Smooth muscle cell (in vitro differentiated cells): ENCODE results near the gene TRIO. TPM values are rescaled to one million over a fixed set of nuclear protein-coding genes. Genes with fewer than 3 reads are reported as not detected.

Experiments
- DNase-seq: peaks from one replicate; lab custom pipeline; 2025; ENCODE audit not compliant: unreplicated experiment; lab: John Stamatoyannopoulos, UW
- H2AFZ ChIP-seq: fragments of 200-600 bp; sonication (generic); 2 replicates; pipeline ENCODE4 v1.6.0; 2016; ENCODE audit warnings: antibody characterized with exemption, low read depth, mild to moderate bottlenecking
- H3F3A ChIP-seq: fragments of 200-600 bp; sonication (generic); 2 replicates; pipeline ENCODE4 v1.6.0; 2017; ENCODE audit warnings: antibody characterized with exemption, low read depth
- H3K27ac ChIP-seq: fragments of 200-600 bp; sonication (generic); 2 replicates; pipeline ENCODE4 v1.5.1; 2016; ENCODE audit warnings: low read depth, mild to moderate bottlenecking
- H3K27me3 ChIP-seq: fragments of 200-600 bp; sonication (generic); 2 replicates; pipeline ENCODE4 v1.6.1; 2016; ENCODE audit warnings: low read depth, mild to moderate bottlenecking
- H3K36me3 ChIP-seq: fragments of 200-600 bp; sonication (generic); 2 replicates; pipeline ENCODE4 v1.5.1; 2016; ENCODE audit warnings: low read depth
- H3K4me1 ChIP-seq: fragments of 200-600 bp; sonication (generic); 2 replicates; pipeline ENCODE4 v1.5.1; 2016; ENCODE audit warnings: low read depth
- H3K4me2 ChIP-seq: fragments of 200-600 bp; sonication (generic); 2 replicates; pipeline ENCODE4 v1.6.0; 2016; ENCODE audit warnings: mild to moderate bottlenecking
- H3K4me3 ChIP-seq: fragments of 200-600 bp; sonication (generic); 2 replicates; pipeline ENCODE4 v1.5.1; 2016; ENCODE audit warnings: mild to moderate bottlenecking
- H3K79me2 ChIP-seq: fragments of 200-600 bp; sonication (generic); 2 replicates; pipeline ENCODE4 v1.6.0; 2016; ENCODE audit warnings: low read depth, mild to moderate bottlenecking
- H3K9ac ChIP-seq: fragments of 200-600 bp; sonication (generic); 2 replicates; pipeline ENCODE4 v1.6.0; 2016; ENCODE audit warnings: low read depth
- H3K9me3 ChIP-seq: fragments of 200-600 bp; sonication (generic); replicated peaks from 2 replicates; pipeline ENCODE4 v1.5.1; 2016; ENCODE audit warnings: low read depth
- H4K20me1 ChIP-seq: fragments of 200-600 bp; sonication (generic); 2 replicates; pipeline ENCODE4 v1.6.0; 2016; ENCODE audit warnings: low read depth
- WGBS: methylation state at CpG from one replicate; pipeline ENCODE4 v1.1.7; 2016; ENCODE audit warnings: low lambda C conversion rate; 5-methylcytosine and 5-hydroxymethylcytosine counted together
- polyA plus RNA-seq: library from polyadenylated mRNA; unstranded; fragments of >200 nt; fragmentation: Nextera tagmentation; extraction: Ambion mirVana; gene quantifications from 2 replicates; pipeline ENCODE4 v1.2.1, GENCODE V29; 2016
- total RNA-seq: library from RNA; depleted of rRNA; stranded (reverse); fragments of >200 nt; gene quantifications from 2 replicates; pipeline ENCODE4 v1.2.3, GENCODE V29; 2014
- TF ChIP-seq, protein P1 (sequence below): fragments of 200-600 bp; sonication (generic); IDR thresholded peaks from 2 replicates; pipeline ENCODE4 v1.5.1; 2017; ENCODE audit warnings: borderline replicate concordance, mild to moderate bottlenecking, antibody characterized with exemption; ENCODE audit not compliant: insufficient read depth, poor library complexity, severe bottlenecking

The TRIO gene
- total and polyA plus RNA-seq, 2 experiments from 2014 or later: 10.2 to 118 TPM

DNA sequence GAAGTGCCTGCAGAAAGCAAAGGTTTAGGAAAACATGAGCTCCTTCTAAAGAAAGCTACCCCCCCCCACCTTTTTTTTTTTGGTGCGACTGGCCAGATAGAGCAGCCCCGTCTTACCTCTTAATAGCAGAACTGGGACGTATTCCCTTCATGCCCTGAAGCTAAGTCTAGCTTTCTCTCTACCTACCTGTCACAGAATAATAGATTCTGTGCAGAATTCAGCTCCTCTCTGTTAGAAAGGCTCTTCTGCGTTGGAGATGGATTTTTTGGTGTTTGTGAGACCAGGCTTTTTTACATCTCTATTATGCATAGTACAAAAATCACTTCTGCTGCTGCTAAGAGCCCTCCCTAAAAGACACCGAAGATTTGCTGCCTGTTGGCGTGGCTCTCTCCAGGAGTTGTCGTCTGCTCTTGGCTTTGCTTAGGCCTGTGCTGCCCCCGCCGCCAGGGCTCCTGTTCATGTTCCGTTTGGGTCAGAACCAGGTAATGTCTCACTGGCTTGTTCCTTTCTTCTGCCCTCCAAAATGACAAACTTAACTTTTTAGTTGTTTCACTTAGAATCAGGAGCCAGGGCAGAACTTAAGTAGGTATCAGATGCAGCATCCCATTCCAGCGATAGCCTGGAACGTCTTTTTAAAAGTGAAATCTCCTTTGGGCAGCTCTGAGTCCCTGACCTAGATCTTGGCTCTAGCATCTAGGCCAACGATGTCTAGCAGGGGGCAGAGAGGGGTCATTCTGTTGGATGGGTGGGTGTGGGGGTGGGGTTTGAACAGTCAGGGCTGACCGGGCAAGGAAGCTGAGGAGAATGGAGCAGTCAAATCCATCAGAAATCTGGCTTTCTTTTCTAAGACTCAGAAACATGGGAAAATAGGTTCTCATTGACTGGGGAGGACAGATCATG, 2.5 kb downstream of the TRIO start:
- Histone ChIP-seq H3F3A (no peaks in the 10 kb centered on the region), H2AFZ (no peak overlapping the region), H3K9ac (peak overlapping the region; percentile 98), H3K9me3 (no peaks in the 10 kb centered on the region), H3K4me2 (peak overlapping the region; percentile 96), H3K4me1 (peaks cover 44% of the 10 kb centered on the region), H3K27ac (peak overlapping the region; percentile 97), H4K20me1 (peaks cover 65% of the 10 kb centered on the region), H3K4me3 (peak overlapping the region; percentile 99), H3K36me3 (no peaks in the 10 kb centered on the region), H3K27me3 (no peaks in the 10 kb centered on the region), H3K79me2 (peaks cover 65% of the 10 kb centered on the region)
- TF ChIP-seq, protein P1, sequence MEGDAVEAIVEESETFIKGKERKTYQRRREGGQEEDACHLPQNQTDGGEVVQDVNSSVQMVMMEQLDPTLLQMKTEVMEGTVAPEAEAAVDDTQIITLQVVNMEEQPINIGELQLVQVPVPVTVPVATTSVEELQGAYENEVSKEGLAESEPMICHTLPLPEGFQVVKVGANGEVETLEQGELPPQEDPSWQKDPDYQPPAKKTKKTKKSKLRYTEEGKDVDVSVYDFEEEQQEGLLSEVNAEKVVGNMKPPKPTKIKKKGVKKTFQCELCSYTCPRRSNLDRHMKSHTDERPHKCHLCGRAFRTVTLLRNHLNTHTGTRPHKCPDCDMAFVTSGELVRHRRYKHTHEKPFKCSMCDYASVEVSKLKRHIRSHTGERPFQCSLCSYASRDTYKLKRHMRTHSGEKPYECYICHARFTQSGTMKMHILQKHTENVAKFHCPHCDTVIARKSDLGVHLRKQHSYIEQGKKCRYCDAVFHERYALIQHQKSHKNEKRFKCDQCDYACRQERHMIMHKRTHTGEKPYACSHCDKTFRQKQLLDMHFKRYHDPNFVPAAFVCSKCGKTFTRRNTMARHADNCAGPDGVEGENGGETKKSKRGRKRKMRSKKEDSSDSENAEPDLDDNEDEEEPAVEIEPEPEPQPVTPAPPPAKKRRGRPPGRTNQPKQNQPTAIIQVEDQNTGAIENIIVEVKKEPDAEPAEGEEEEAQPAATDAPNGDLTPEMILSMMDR: no peak
- DNase-seq: no peak
- 34% methylated on average over 14 of the region's 14 CpGs for WGBS

DNA sequence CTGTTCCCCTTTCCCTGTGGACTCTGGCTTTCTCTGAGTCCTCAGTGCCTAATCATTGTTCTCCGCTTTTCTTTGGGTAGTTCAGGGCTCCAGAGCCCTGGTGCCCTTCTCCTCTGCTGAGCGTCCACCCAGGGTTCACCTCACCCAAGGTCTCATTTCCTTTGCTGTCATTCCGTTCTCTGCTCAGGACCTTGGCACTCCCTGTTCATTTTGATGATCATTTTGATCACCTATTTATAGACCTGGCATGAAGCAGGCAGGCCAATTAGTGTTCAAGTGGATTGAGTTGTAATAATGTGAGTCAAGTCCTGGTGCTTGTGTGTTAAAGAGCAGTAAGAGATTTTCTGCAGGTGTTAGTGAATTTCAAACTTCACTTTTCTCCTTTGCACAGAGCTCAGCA, 3.6 kb downstream of the TRIO start:
- Histone ChIP-seq H3F3A (peaks cover 4% of the 10 kb centered on the region), H3K4me2 (peak overlapping the region; percentile 96), H3K27me3 (no peaks in the 10 kb centered on the region), H3K79me2 (peaks cover 76% of the 10 kb centered on the region), H3K27ac (peak overlapping the region; percentile 97), H3K36me3 (no peaks in the 10 kb centered on the region), H3K4me1 (peaks cover 44% of the 10 kb centered on the region), H2AFZ (no peak overlapping the region), H3K4me3 (peak overlapping the region; percentile 12), H3K9me3 (no peaks in the 10 kb centered on the region), H3K9ac (peak overlapping the region; percentile 5), H4K20me1 (peaks cover 76% of the 10 kb centered on the region)
- 98% methylated on average over 3 of the region's 3 CpGs for WGBS
- TF ChIP-seq, protein P1: no peak
- no peak for DNase-seq

DNA sequence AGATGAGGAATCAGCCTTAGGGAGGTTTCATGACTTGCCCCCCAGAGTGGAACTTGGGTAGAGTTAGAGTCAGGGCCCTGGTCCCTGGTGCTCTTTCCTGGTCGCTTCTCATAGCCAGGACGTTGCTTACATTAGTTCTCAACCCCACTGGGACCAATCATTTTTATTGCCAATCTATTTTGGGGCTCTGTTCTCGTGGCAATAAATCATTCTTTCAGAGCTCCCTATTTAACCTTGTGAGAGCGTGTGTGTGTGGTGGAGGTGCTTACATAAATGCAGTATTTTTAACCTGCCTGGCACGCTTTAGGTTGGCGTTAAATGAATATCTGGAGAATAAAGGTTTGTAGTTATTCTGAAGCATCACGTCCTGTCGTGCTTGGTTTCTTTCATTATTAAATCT, 4.1 kb downstream of the TRIO start:
- no peaks in the 10 kb centered on the region for H3K36me3 ChIP-seq
- TF ChIP-seq, protein P1: no peak
- H3K27me3 ChIP-seq: no peaks in the 10 kb centered on the region
- H3K9me3 ChIP-seq: no peaks in the 10 kb centered on the region
- H3K9ac ChIP-seq: no peak overlapping the region
- H2AFZ ChIP-seq: no peak overlapping the region
- WGBS: 68% methylated on average over 8 of the region's 8 CpGs
- no peak for DNase-seq
- peaks cover 81% of the 10 kb centered on the region for H3K79me2 ChIP-seq
- no peak overlapping the region for H3K27ac ChIP-seq
- peak overlapping the region; percentile 96 for H3K4me2 ChIP-seq
- peaks cover 81% of the 10 kb centered on the region for H4K20me1 ChIP-seq
- H3K4me3 ChIP-seq: no peak overlapping the region
- peaks cover 8% of the 10 kb centered on the region for H3F3A ChIP-seq
- H3K4me1 ChIP-seq: peaks cover 41% of the 10 kb centered on the region
